Daoy (cell line): Measurements from ENCODE around the gene SLC5A12. TPM values are rescaled to one million over a fixed set of nuclear protein-coding genes. Genes with fewer than 3 reads are reported as not detected.
A peak's percentile ranks its signal among the peaks of the same experiment; 100 is the strongest.

ENCODE experiments used
- DNase-seq: peaks from one replicate; pipeline ENCODE4 v3.0.0-alpha.2; 2015; ENCODE audit warnings: low read depth
- total RNA-seq: library from RNA; depleted of rRNA; stranded (reverse); fragments of >200 nt; shearing (Covaris generic); gene quantifications from 2 replicates; pipeline ENCODE4 v1.2.3, GENCODE V29; 2014; rRNA removed

The SLC5A12 gene
- not detected in 2 replicates for total RNA-seq

DNA sequence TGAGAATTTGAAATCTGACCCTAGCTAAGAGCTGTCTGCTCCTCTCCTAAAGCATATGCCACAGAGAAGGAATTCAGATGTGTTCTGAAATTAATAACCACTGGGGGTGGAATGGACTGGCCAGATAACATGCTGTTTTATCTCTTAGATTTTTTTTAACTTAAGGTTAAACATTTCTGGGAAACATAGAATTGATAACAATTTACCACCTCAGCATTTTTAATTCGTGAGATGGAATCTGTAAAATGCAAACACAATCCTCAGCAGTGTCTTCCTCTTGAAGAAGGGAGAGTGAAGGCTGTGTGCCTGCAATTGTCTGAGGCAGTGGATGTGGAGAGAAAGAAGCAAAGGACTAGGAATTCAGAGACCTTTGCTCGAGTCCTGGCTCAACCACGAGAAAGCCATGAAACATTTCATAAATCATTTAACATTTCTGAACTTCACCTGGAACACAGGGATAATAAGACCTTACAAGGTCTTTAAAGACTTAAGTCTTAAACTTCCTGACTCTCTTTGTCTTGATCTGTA lies at the start of gene SLC5A12:
Gene SLC5A12, minus strand, starts transcription at position 113 of the 528 bp plus-strand sequence. CDS start 346 bp downstream, outside the sequence.
- DNase-seq = no peak

DNA sequence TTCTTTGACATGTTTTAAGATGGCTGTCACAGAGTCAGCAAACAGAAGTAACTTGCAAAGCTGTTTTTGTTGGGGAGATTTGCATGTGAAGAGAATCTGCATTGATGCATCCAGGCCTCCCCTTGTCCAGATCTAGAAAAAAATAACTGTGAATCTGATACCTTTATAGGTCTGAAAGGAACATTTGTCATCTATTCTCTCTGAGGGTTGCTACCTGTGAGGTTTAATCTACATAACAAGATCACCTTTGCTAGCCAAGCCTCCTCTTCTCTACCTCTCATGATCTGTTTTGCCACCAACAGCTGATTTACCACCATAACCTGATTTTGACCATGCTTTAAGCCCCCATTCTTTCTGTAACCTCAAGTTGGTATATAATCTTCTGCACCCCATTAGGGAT lies 47.2 kb upstream of the SLC5A12 start:
- no peak for DNase-seq

DNA sequence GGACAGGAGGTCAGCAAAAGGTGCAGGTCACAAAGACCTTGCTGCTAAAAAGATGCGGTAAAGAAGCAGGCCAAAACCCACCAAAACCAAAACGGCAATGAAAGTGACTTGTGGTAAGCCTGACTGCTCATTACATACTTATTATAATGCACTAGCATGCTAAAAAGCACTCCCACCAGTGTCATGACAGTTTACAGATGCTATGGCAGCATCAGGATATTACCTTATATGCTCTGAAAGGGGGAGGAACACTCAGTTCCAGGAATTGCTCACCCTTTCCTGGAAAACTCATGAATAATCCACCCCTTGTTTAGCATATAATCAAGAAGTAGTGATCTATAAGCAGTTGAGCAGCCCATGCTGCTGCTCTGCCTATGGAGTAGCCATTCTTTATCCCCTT lies 45.2 kb upstream of the SLC5A12 start:
- DNase-seq = no peak

DNA sequence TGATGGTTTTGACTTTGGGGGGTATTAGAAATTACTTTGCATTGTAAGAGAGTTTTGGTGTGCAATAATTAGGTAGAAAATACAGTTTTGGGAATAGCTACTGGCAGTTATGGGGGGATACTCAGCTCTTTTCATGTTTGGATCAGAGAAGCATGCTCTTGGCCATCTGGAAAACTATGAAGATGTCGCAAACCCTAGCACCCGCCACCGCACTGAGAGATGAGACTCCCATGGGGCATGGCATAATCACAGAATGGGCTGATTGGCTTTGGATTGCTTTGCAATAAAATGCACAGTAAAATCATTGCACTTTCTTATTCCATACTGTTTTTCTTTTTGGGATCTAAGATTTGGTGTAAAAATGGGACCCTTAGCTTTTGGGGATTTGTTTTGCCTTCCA lies 43.5 kb upstream of the SLC5A12 start:
- no peak for DNase-seq

GRCh38 chr11:26764825-26765224 lies 43.0 kb upstream of the SLC5A12 start:
- DNase-seq = no peak

GRCh38 chr11:26764315-26764714 lies 42.5 kb upstream of the SLC5A12 start:
- no peak for DNase-seq

DNA sequence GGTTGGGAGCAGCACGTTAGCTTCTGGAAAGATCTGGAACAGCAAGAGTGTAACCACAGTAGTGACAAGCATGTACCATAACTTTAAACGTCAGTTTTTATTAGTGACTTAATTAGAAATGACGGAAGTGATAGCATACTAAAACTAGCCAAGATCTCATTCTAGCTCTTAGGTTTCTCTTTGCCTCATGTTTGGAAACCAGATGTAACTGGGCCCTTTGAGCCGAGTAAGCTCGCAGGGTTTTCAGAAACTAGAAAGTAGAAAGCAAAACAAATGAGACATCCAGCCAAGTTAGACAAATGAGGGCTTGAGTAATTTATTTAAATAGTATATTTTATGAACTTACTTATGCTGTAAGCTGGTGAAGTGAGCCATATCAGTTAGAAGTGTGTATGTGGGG lies 40.2 kb upstream of the SLC5A12 start:
- DNase-seq = no peak

DNA sequence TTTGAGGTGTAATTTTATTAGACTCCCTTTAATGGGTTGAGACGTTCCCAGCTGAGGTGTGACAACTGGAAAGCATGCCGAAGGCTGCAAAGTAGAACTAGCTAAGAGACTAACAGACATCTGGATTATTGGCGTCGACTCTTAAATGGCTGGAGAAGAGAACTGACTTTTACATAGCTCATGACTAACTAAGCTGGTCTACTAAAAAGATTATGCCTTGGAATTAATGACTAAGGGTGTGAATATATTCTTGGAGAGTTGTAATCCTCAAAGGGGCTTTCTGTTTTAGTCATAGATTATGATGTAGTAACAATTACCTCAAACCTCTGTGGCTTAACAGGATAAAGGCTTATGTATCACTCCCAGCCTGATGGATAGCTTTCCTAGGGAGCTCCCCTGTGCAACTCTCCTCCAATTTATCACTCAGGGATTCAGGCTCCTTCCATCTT lies 39.5 kb upstream of the SLC5A12 start:
- peak; percentile 2 for DNase-seq

- no peak for DNase-seq
Measured at GRCh38 chr11:26757995-26758394, 36.1 kb upstream of the SLC5A12 start.

GRCh38 chr11:26755762-26756161 lies 33.9 kb upstream of the SLC5A12 start:
- DNase-seq = no peak

- DNase-seq = peak; percentile 43
Measured at GRCh38 chr11:26753723-26754504, 32.1 kb upstream of the SLC5A12 start.

GRCh38 chr11:26749927-26750326 lies 28.1 kb upstream of the SLC5A12 start:
- DNase-seq = no peak

GRCh38 chr11:26743622-26744021 lies 21.8 kb upstream of the SLC5A12 start:
- DNase-seq = no peak

DNA sequence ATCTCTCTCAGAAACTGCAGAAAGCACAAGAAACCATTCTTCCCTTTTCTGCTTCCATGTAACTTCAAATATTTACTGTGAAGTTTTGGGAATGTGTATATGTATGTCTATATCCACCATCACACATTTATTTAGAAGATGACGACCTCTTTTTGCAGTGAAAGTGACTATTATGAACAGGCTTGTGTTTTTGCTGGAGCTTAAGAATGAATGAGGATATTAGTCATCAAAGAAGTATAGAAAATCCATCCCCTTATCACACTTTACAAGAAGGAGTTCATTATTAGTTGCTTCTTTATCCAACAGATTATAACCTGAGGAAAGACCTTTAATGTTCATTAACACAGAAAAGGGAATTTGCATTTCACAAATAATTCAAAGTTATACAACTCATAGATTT lies 21.1 kb upstream of the SLC5A12 start:
- DNase-seq = no peak

GRCh38 chr11:26741036-26741435 lies 19.2 kb upstream of the SLC5A12 start:
- DNase-seq = peak; percentile 19

- no peak for DNase-seq
Measured at GRCh38 chr11:26739366-26740073, 17.7 kb upstream of the SLC5A12 start.

DNA sequence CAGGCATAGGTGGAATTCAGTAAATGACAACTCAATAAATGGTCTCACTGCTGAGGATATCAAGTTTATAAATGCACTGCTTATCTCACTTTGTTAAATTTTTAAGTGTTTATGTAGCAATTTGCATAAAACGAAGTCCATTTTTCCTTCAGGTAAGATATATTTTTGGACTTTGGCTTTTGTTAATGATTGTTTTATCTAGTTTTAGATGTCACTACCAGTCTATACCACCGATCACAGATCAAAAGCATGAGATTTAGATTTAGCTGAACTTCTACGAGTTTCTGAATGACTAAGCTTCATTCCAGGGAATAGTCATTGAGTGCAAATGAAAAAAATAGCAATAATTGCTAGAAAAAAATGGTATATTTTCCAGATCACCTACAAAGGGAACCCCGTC lies 12.8 kb upstream of the SLC5A12 start:
- DNase-seq = no peak

DNA sequence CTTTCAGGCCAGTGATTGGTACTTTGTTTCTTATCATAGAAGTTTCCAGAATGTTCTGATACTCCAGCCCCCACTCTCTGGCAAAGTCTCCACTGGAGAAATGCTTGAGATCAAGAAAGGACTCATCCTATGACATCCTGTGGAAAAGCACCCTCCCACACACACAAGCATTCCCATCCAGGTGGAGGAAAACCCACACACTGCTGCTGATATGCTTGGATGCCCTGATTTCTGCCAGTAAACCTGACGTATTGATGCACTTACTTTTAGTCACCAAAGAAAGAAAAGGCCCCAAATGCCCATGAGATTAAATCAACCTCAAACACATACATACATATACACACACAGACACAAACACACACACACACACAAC lies 9.2 kb upstream of the SLC5A12 start:
- no peak for DNase-seq

GRCh38 chr11:26730414-26731083 lies 8.7 kb upstream of the SLC5A12 start:
- no peak for DNase-seq

DNA sequence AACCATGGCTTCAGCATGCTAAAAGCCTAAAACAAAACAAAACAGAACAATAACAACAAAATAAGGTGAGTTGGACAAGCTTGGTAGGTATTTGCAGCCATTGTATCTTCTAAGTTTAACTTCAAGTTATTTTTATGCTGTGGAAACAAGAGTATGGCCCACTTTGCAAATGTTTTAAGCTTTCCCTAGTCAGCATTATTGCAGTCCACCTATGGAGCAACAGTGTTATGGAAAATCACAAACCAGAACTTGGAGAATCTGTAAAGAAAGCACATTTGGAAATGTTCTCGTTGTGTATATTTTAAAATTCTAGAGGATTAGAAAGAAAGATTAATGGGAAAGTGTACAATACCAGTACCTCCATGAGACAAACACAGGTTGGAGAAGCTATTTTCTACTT lies 7.4 kb upstream of the SLC5A12 start:
- no peak for DNase-seq

GRCh38 chr11:26726960-26727359 lies 5.1 kb upstream of the SLC5A12 start:
- no peak for DNase-seq

DNA sequence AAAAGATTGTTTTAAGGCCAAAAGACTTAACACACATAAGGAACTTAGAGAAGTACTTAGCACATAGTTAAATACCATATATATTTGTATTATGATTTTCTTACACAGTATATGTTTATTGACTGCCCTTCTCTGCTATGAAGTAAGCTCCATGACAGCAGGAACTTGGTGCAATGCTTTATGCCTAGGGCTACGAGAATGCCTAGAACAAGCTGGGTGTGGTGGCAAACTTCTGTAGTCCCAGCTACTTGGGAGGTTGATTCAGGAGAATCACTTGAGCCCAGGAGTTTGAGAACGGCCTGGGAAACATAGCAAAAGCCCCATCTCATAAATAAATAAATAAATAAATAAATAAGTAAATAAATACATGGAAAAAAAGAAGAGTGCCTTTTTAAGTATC lies 1.9 kb downstream of the SLC5A12 start:
- DNase-seq = no peak
